GM10847 (cell line): ENCODE results near the gene TLK2.

Experiments
- POLR2A ChIP-seq: IDR thresholded peaks from 2 replicates; pipeline ENCODE4 v1.6.1; 2011; ENCODE audit not compliant: insufficient read length; ENCODE audit errors: extremely low read depth

The TLK2 gene

GRCh38 chr17:62637809-62638208, 159.2 kb downstream of the TLK2 start:
- no peak for TF ChIP-seq POLR2A

GRCh38 chr17:62641153-62641552, 162.5 kb downstream of the TLK2 start:
- no peak for TF ChIP-seq POLR2A

GRCh38 chr17:62641951-62642350, 163.3 kb downstream of the TLK2 start:
- no peak for TF ChIP-seq POLR2A

GRCh38 chr17:62643496-62643895, 164.9 kb downstream of the TLK2 start:
- TF ChIP-seq POLR2A, result no peak

GRCh38 chr17:62644487-62645173, 166.0 kb downstream of the TLK2 start:
- TF ChIP-seq POLR2A, result no peak

GRCh38 chr17:62648251-62648955, 169.8 kb downstream of the TLK2 start:
- TF ChIP-seq POLR2A, result no peak

- no peak for TF ChIP-seq POLR2A
Observed at GRCh38 chr17:62648956-62649294, 170.3 kb downstream of the TLK2 start.

- no peak for TF ChIP-seq POLR2A
Observed at GRCh38 chr17:62649570-62649969, 170.9 kb downstream of the TLK2 start.

GRCh38 chr17:62650587-62650986, 172.0 kb downstream of the TLK2 start:
- TF ChIP-seq POLR2A, result no peak

GRCh38 chr17:62652251-62653001, 173.8 kb downstream of the TLK2 start:
- no peak for TF ChIP-seq POLR2A

- TF ChIP-seq POLR2A, result no peak
Observed at GRCh38 chr17:62653002-62653825, 174.6 kb downstream of the TLK2 start.

GRCh38 chr17:62653826-62654761, 175.5 kb downstream of the TLK2 start:
- no peak for TF ChIP-seq POLR2A

GRCh38 chr17:62655656-62656055, 177.0 kb downstream of the TLK2 start:
- TF ChIP-seq POLR2A, result no peak

GRCh38 chr17:62656446-62656845, 177.8 kb downstream of the TLK2 start:
- TF ChIP-seq POLR2A, result no peak
